OCI-LY3 (cell line): ENCODE data around the gene CCDC182.

ENCODE experiments used
- H2AFZ ChIP-seq: fragments of 200-600, 300-600 bp; shearing (Covaris generic); 2 replicates; pipeline ENCODE4 v1.6.0; 2014; ENCODE audit warnings: antibody characterized with exemption, low read depth, low read length
- H3K27ac ChIP-seq: fragments of 200-600, 300-600 bp; sonication (generic); 2 replicates; pipeline ENCODE4 v1.5.1; 2014; ENCODE audit warnings: mild to moderate bottlenecking, low read length, moderate library complexity, mixed read lengths
- H3K27me3 ChIP-seq: fragments of 200-600, 300-600 bp; sonication (generic); 2 replicates; pipeline ENCODE4 v1.6.1; 2014; ENCODE audit warnings: low read depth, low read length, mixed read lengths
- H3K36me3 ChIP-seq: fragments of 200-600, 300-600 bp; sonication (generic); replicated peaks from 2 replicates; pipeline ENCODE3; 2014; ENCODE audit warnings: low read depth, low read length, mixed read lengths
- H3K4me1 ChIP-seq: fragments of 300-600, 200-600 bp; sonication (generic); 2 replicates; pipeline ENCODE4 v1.6.1; 2014; ENCODE audit warnings: low read length, mixed read lengths
- H3K4me2 ChIP-seq: fragments of 200-600, 300-600 bp; sonication (generic); 2 replicates; pipeline ENCODE4 v1.6.1; 2014; ENCODE audit warnings: low read length, mixed read lengths
- H3K4me3 ChIP-seq: fragments of 300-600, 200-600 bp; sonication (generic); 2 replicates; pipeline ENCODE4 v1.5.1; 2014; ENCODE audit warnings: antibody characterized with exemption, mild to moderate bottlenecking, low read length, moderate library complexity
- H3K79me2 ChIP-seq: fragments of 300-600, 200-600 bp; shearing (Covaris generic); 2 replicates; pipeline ENCODE4 v1.6.1; 2014; ENCODE audit warnings: mild to moderate bottlenecking, low read length, mixed read lengths
- H3K9ac ChIP-seq: fragments of 300-600, 200-600 bp; shearing (Covaris generic); 2 replicates; pipeline ENCODE4 v1.6.0; 2014; ENCODE audit warnings: mild to moderate bottlenecking, low read length, moderate library complexity
- H3K9me3 ChIP-seq: fragments of 200-600, 300-600 bp; shearing (Covaris generic); 2 replicates; pipeline ENCODE4 v1.6.1; 2014; ENCODE audit warnings: low read length, mixed read lengths; ENCODE audit not compliant: insufficient read depth
- H4K20me1 ChIP-seq: fragments of 200-600, 300-600 bp; sonication (generic); 2 replicates; pipeline ENCODE4 v1.6.1; 2016; ENCODE audit warnings: low read length, mixed read lengths; ENCODE audit not compliant: insufficient read depth
- EZH2phosphoT487 ChIP-seq: fragments of 200-600 bp; shearing (Covaris generic); IDR thresholded peaks from 2 replicates; pipeline ENCODE4 v1.6.1; 2018; ENCODE audit warnings: antibody characterized with exemption, mixed run types, low read depth
- TF ChIP-seq, protein P1 (sequence below): fragments of 200-600, 300-600 bp; sonication (generic); IDR thresholded peaks from 2 replicates; pipeline ENCODE4 v1.5.1; 2014; ENCODE audit warnings: antibody characterized with exemption, low read length, low read depth

Gene CCDC182

DNA sequence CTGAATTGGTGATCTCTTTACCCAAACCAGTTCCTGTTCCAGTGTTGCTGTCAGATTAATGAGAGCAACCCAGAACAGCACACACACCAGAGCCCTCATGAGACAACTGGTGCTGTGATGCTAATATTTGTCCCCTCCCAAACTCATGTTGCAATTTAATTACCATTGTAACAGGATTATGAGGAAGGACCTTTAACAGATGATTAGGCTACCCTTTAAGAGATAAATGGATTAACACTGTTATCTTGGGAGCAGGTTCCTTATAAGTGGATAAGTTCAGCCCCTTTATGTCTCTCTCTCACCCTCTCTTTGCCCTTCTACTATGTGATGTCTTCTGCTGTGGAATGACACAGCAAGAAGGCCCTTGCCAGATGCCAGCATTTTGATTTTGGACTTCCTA is 1.1 kb upstream of the CCDC182 start:
- H3K4me1 ChIP-seq, result peaks cover 20% of the 10 kb centered on the region
- H3K27me3 ChIP-seq, result peaks cover 14% of the 10 kb centered on the region
- TF ChIP-seq, protein P1, sequence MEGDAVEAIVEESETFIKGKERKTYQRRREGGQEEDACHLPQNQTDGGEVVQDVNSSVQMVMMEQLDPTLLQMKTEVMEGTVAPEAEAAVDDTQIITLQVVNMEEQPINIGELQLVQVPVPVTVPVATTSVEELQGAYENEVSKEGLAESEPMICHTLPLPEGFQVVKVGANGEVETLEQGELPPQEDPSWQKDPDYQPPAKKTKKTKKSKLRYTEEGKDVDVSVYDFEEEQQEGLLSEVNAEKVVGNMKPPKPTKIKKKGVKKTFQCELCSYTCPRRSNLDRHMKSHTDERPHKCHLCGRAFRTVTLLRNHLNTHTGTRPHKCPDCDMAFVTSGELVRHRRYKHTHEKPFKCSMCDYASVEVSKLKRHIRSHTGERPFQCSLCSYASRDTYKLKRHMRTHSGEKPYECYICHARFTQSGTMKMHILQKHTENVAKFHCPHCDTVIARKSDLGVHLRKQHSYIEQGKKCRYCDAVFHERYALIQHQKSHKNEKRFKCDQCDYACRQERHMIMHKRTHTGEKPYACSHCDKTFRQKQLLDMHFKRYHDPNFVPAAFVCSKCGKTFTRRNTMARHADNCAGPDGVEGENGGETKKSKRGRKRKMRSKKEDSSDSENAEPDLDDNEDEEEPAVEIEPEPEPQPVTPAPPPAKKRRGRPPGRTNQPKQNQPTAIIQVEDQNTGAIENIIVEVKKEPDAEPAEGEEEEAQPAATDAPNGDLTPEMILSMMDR, result no peak
- TF ChIP-seq EZH2phosphoT487, result no peak
- H3K9ac ChIP-seq, result no peak overlapping the region
- no peak overlapping the region for H3K4me2 ChIP-seq
- no peak overlapping the region for H2AFZ ChIP-seq
- H3K9me3 ChIP-seq, result no peaks in the 10 kb centered on the region
- H3K79me2 ChIP-seq, result no peaks in the 10 kb centered on the region
- no peak overlapping the region for H3K27ac ChIP-seq
- H3K36me3 ChIP-seq, result no peaks in the 10 kb centered on the region
- H3K4me3 ChIP-seq, result no peak overlapping the region
- H4K20me1 ChIP-seq, result no peaks in the 10 kb centered on the region

DNA sequence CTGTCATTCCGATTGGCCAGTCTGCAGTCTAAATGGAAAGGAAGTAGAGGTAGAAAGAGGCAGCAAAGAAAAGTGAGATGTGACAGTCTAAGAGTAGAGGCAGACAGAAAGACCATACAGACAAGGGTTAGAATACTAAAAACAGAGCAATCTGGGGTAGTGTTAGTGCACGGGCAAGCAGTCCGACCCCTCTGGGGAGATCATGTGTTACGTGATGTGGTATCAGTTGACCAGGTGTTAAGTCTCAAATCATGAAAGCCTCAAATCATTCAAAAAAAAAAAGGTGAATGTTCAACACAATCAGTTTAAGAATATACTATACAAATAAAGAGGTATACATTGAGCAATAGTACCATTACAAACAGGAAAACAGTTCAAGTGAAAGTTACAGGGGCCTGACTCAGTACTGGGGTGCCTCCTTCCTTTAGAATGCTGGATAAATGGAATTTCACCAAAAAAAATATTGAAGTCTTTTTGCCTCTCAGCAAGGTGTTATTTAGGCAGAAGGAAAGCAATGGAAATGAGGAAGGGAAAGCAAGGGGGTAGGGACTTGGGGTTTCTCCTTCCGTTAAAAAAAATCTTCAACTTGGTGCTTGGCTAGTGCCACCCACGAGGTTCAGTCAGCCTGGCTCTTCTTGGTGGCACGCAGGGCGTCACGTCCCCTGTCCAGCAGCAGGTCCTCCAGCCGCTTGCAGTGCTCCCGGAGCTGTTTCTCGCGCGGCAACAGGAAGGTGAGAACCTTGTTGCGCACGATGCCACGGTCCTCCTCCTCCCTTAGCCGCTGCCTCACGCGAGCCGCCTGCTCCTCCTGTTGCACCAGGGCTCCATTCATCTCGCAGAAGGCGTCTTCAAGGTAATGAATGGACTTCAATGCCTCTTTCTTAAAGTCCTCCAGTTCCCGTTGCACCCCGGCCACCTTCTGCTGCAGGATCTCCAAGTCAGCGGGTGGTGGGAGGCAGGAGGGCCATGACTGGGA is 616 bp downstream of the CCDC182 start:
- no peak overlapping the region for H3K27ac ChIP-seq
- peak overlapping the region; percentile 47 for H3K4me2 ChIP-seq
- no peak overlapping the region for H3K9ac ChIP-seq
- H3K36me3 ChIP-seq, result no peaks in the 10 kb centered on the region
- H3K9me3 ChIP-seq, result no peaks in the 10 kb centered on the region
- H3K4me3 ChIP-seq, result no peak overlapping the region; the same call in 1 of the 2 replicates
- H3K4me1 ChIP-seq, result peaks cover 27% of the 10 kb centered on the region
- H3K27me3 ChIP-seq, result peaks cover 14% of the 10 kb centered on the region
- H4K20me1 ChIP-seq, result no peaks in the 10 kb centered on the region
- H3K79me2 ChIP-seq, result no peaks in the 10 kb centered on the region
- H2AFZ ChIP-seq, result no peak overlapping the region
- TF ChIP-seq EZH2phosphoT487, result no peak
- TF ChIP-seq, protein P1, result no peak

DNA sequence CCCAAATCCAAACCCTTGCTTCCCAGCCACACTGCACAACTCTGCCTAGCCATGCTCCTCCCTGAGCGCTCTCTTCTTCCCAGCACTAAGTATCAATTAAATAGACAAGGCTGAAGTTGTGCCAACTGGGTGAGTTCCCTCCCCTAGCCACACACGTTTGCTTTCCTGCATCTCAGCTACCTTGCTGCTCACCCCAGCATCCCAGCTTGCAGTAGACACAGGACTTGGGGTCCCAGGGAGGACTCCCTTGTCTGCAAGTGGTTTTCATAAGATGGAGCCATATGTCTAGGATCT is 4.9 kb downstream of the CCDC182 start:
- no peaks in the 10 kb centered on the region for H3K36me3 ChIP-seq
- H3K9me3 ChIP-seq, result no peaks in the 10 kb centered on the region
- H3K79me2 ChIP-seq, result no peaks in the 10 kb centered on the region
- 0 out of 2 replicates have a peak overlapping the region, but pooled peaks have one; percentile 31 for H2AFZ ChIP-seq
- no peak for TF ChIP-seq EZH2phosphoT487
- TF ChIP-seq, protein P1, result no peak
- H3K4me3 ChIP-seq, result no peak overlapping the region
- H4K20me1 ChIP-seq, result no peaks in the 10 kb centered on the region
- peaks cover 31% of the 10 kb centered on the region for H3K4me1 ChIP-seq
- H3K27me3 ChIP-seq, result peaks cover 10% of the 10 kb centered on the region
- H3K4me2 ChIP-seq, result no peak overlapping the region
- no peak overlapping the region for H3K9ac ChIP-seq
- H3K27ac ChIP-seq, result no peak overlapping the region

DNA sequence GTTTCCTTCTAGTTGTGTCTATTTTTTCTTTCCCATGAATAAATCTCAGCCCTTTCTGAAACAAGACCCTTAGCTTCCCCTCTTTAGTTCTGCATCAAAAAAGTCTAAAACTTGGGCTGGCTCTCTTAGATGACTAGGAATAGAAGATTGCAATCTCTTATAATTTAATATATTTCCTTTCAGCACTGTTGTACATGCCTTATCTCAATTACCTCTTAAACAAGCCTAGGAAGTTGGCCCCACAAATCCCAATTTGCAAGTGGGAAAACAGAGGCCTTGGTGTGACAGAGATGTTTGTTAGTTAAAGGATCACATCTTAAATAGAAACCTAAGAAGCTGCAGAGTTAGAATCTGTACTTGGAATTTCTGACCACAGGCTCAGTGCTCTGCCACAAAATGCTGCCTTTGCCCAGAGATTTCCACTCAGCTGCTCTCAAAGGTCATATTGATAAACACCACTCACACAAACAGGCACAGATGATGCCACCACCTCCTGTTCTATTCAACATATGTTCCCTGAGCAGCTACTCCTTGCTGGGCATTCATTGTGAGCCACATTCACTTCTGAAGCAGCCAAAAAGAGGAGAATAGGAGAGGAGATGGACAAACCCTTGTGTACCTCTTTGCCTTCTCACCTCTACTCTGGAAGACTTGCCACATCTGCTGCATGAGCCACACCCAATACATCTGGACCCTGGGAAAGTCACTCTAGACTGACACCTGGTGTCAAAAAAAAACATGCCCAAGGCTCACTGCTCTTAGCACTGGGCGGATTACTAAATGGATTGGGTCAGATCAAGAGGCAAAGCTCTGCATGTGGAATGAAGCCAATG is 5.5 kb downstream of the CCDC182 start:
- Histone ChIP-seq H3K27ac (no peak overlapping the region), H2AFZ (0 out of 2 replicates have a peak overlapping the region, but pooled peaks have one; percentile 31), H3K9ac (no peak overlapping the region), H3K36me3 (no peaks in the 10 kb centered on the region), H3K9me3 (no peaks in the 10 kb centered on the region), H4K20me1 (no peaks in the 10 kb centered on the region), H3K27me3 (peaks cover 10% of the 10 kb centered on the region), H3K4me2 (no peak overlapping the region), H3K4me1 (peaks cover 31% of the 10 kb centered on the region), H3K79me2 (no peaks in the 10 kb centered on the region), H3K4me3 (no peak overlapping the region)
- TF ChIP-seq, protein P1, result peak; percentile 84
- TF ChIP-seq EZH2phosphoT487, result no peak
